ENCODE results near the gene ASNSD1.
"Not testable (repeated sequence)": the region's sequence is repeated elsewhere in the genome, so short reads cannot be mapped to it uniquely, and the experiment has no call there.

Gene ASNSD1

DNA sequence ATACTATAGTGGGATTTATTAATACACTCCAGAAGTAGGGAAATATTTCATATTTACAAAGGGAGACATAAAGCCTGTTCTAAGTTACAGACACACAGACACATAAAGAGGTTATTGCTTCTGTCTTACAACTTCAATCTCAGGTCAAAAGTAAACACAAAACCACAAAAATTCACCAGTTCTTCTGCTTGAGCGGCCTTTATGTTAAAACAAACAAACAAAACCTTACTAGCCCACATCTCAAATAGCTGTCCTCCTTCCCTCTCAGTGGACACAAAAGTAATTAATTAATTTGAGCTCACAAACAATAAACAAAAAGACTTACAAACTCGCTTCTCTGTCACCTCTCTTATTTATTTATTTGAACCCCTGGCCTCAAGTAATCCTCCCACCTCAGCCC, 1.5 kb upstream of the ASNSD1 start:
- Histone ChIP-seq H3K27ac (no peak overlapping the region), H3K4me3 (ENCODE audit: low read depth, low read length) (no peak overlapping the region), H3K36me3 (replicated peaks) (no peaks in the 10 kb centered on the region), H3K27me3 (replicated peaks) (no peaks in the 10 kb centered on the region)
- in situ Hi-C loops (cut with HindIII; ENCODE audit: low pct_ligation_motif_present, low sequenced_read_pairs) = no loop called here
- TF ChIP-seq, protein P1, sequence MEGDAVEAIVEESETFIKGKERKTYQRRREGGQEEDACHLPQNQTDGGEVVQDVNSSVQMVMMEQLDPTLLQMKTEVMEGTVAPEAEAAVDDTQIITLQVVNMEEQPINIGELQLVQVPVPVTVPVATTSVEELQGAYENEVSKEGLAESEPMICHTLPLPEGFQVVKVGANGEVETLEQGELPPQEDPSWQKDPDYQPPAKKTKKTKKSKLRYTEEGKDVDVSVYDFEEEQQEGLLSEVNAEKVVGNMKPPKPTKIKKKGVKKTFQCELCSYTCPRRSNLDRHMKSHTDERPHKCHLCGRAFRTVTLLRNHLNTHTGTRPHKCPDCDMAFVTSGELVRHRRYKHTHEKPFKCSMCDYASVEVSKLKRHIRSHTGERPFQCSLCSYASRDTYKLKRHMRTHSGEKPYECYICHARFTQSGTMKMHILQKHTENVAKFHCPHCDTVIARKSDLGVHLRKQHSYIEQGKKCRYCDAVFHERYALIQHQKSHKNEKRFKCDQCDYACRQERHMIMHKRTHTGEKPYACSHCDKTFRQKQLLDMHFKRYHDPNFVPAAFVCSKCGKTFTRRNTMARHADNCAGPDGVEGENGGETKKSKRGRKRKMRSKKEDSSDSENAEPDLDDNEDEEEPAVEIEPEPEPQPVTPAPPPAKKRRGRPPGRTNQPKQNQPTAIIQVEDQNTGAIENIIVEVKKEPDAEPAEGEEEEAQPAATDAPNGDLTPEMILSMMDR (IDR thresholded peaks at IDR 0.05; ENCODE audit: low read depth, low read length, missing control alignments) = no peak
- DNase-seq = no peak

DNA sequence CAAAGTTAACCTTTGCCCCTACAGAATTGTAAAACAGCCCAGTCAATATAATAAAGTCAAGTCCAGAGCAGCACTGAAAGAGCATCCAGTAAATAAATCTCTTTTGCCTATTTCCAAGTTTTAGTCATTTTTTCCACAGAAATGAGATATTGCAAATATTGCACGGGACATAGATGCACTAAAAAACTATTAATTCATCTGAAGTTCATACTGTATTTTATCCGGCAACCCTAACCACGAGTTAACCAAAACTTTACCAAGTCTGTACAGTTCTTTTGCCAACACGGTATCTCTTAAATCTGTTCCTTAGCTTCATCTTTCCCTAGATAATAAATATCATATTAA, 484 bp upstream of the ASNSD1 start:
- H3K4me3 ChIP-seq (ENCODE audit: low read depth, low read length) = no peak overlapping the region
- H3K36me3 ChIP-seq (replicated peaks) = no peaks in the 10 kb centered on the region
- no peak overlapping the region for H3K27ac ChIP-seq
- TF ChIP-seq, protein P1 (IDR thresholded peaks at IDR 0.05; ENCODE audit: low read depth, low read length, missing control alignments) = no peak
- DNase-seq = no peak
- in situ Hi-C loops (cut with HindIII; ENCODE audit: low pct_ligation_motif_present, low sequenced_read_pairs) = no loop called here
- H3K27me3 ChIP-seq (replicated peaks) = no peaks in the 10 kb centered on the region

DNA sequence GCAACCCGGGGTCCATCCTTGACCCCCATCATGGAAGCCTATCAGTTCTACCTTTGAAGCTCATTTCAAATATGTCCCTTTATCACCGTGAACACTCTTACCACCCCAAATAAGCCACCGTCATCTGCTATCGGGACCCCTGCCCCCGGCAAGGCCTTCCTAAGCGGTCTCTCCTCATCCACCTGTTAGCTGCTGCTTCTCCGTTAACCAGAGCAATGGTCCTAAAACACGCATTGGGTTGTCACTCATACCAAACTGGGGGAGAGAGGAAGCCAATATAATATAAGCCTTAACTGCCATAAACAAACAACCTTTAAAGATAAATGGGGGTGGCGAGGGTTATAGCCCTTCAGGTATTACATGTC, 680 bp downstream of the ASNSD1 start:
- TF ChIP-seq, protein P1 (IDR thresholded peaks at IDR 0.05; ENCODE audit: low read depth, low read length, missing control alignments) = no peak
- H3K27me3 ChIP-seq (replicated peaks) = no peaks in the 10 kb centered on the region
- peak overlapping the region; percentile 99 for H3K4me3 ChIP-seq (ENCODE audit: low read depth, low read length)
- peaks cover 8% of the 10 kb centered on the region for H3K36me3 ChIP-seq (replicated peaks)
- in situ Hi-C loops (cut with HindIII; ENCODE audit: low pct_ligation_motif_present, low sequenced_read_pairs) = no loop called here
- peak overlapping the region; percentile 72 for H3K27ac ChIP-seq
- DNase-seq = no peak

DNA sequence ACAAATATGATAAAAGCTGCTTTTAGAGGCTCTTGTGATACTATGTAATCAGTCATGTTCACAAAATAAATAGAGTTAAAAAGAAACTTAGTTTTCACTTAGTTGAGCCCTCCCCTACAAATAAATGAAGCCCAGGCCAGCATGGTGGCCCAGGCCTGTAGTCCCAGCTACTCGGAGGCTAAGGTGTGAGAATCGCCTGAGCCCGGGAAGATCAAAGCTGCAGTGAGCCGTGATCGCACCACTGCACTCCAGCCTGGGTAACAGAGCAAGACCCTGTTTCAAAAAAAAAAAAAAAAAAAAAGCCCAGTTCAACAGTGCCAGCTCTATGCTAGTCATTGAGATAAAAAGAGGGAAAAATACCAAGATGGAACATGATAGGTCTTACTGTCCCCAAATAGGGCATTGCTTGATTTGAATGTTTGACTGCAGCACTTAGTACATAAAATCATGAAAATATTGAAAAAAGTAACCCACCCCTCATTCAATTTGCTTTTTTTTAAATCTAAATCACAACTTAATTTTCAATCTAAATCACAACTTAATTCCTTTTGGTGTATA, 1.5 kb downstream of the ASNSD1 start:
- Histone ChIP-seq H3K36me3 (replicated peaks) (peaks cover 15% of the 10 kb centered on the region), H3K27me3 (replicated peaks) (no peaks in the 10 kb centered on the region), H3K4me3 (ENCODE audit: low read depth, low read length) (peak overlapping the region; percentile 99), H3K27ac (no peak overlapping the region)
- TF ChIP-seq, protein P1 (IDR thresholded peaks at IDR 0.05; ENCODE audit: low read depth, low read length, missing control alignments) = no peak
- DNase-seq = no peak
- in situ Hi-C loops (cut with HindIII; ENCODE audit: low pct_ligation_motif_present, low sequenced_read_pairs) = no loop called here

DNA sequence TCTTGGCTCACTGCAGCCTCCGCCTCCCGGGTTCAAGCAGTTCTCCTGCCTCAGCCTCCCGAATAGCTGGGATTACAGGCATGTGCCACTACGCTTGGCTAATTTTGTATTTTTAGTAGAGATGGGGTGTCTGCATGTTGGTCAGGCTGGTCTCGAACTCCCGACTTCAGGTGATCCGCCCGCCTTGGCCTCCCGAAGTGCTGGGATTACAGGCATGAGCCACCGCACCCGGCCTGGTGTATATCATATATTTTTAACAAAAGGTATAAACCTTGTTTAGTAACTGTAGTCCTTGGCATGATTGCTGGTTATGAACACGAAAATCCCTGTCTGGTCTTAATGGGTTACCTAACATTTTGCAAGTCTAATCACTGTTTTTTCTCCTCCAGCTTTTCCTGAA, 2.1 kb downstream of the ASNSD1 start:
- H3K27me3 ChIP-seq (replicated peaks); in situ Hi-C loops (cut with HindIII; ENCODE audit: low pct_ligation_motif_present, low sequenced_read_pairs); H3K4me3 ChIP-seq (ENCODE audit: low read depth, low read length); H3K27ac ChIP-seq; DNase-seq: not testable (repeated sequence)
- H3K36me3 ChIP-seq (replicated peaks) = peaks cover 20% of the 10 kb centered on the region

DNA sequence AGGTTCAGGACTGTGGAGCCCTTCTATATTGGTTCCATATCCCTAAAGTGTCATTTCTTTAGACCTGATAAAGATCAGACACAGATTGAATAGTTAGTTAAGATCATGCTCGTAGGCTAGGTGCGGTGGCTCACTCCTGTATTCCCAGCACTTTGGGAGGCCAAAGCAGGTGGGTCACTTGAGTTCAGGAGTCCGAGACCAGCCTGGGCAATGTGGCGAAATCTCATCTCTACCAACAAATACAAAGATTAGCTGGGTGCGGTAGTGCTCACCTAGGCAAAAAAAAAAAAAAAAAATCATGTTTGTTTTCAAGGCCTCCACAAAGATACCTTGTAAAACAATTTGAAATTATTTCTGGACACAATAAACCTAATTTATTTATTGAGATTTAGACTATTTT, 8.7 kb downstream of the ASNSD1 start:
- in situ Hi-C loops (cut with HindIII; ENCODE audit: low pct_ligation_motif_present, low sequenced_read_pairs) = no loop called here
- Histone ChIP-seq H3K4me3 (ENCODE audit: low read depth, low read length) (no peak overlapping the region), H3K27ac (no peak overlapping the region), H3K27me3 (replicated peaks) (no peaks in the 10 kb centered on the region), H3K36me3 (replicated peaks) (peaks cover 31% of the 10 kb centered on the region)
- TF ChIP-seq, protein P1 (IDR thresholded peaks at IDR 0.05; ENCODE audit: low read depth, low read length, missing control alignments) = no peak
- DNase-seq = no peak

All from brain microvascular endothelial cell (primary cell).